ENCODE data around the gene TAF4. TPM values are rescaled to one million over a fixed set of nuclear protein-coding genes. Genes with fewer than 3 reads are reported as not detected.

TAF4 gene
- total RNA-seq, 4 donors from 2014 or later: 12.0 to 19.9 (median 16.2) TPM

- Histone ChIP-seq H3K4me3 (no peak overlapping the region), H3K4me1 (no peaks in the 10 kb centered on the region), H3K9me3 (no peaks in the 10 kb centered on the region), H3K36me3 (no peaks in the 10 kb centered on the region), H3K27me3 (peaks cover 0 to 42% (median 0%) of the 10 kb centered on the region in 4 donors), H3K27ac (replicated peaks in 1 of 4) (no peak overlapping the region)
- no peak for TF ChIP-seq CTCF (IDR thresholded peaks at IDR 0.05)
- no peak for TF ChIP-seq POLR2AphosphoS5 (IDR thresholded peaks at IDR 0.05)
- TF ChIP-seq EP300 (IDR thresholded peaks at IDR 0.05): no peak
- no peak for TF ChIP-seq POLR2A (IDR thresholded peaks at IDR 0.05; ENCODE audit: low read depth)
- 88% methylated on average over 34 of the region's 38 CpGs for WGBS
- no peak for DNase-seq (ENCODE audit: extremely low spot score)
- intact Hi-C loops (cut with DNase I): no loop called here
These were observed 132.8 kb downstream of the TAF4 start for GRCh38 chr20:61932711-61933480.

- DNase-seq (ENCODE audit: extremely low spot score): no peak
- no peaks in the 10 kb centered on the region for H3K9me3 ChIP-seq
- intact Hi-C loops (cut with DNase I): no loop called here
These were observed 133.5 kb downstream of the TAF4 start for GRCh38 chr20:61932199-61932592.

GRCh38 chr20:61931476-61932198, 134.0 kb downstream of the TAF4 start:
- intact Hi-C loops (cut with DNase I): no loop called here

More at GRCh38 chr20:61932199-61932592, 133.5 kb downstream of the TAF4 start:
- Histone ChIP-seq H3K27ac (replicated peaks in 1 of 4) (no peak overlapping the region), H3K36me3 (no peaks in the 10 kb centered on the region), H3K27me3 (peaks cover 0 to 35% (median 0%) of the 10 kb centered on the region in 4 donors), H3K4me3 (no peak overlapping the region), H3K4me1 (no peaks in the 10 kb centered on the region)
- no peak for TF ChIP-seq EP300 (IDR thresholded peaks at IDR 0.05)
- WGBS: 86% methylated on average over 9 of the region's 9 CpGs

GRCh38 chr20:61930776-61931475, 134.8 kb downstream of the TAF4 start:
- WGBS: 72% methylated on average over 12 of the region's 28 CpGs
- no peak for TF ChIP-seq POLR2A (IDR thresholded peaks at IDR 0.05; ENCODE audit: low read depth)
- no peak for TF ChIP-seq POLR2AphosphoS5 (IDR thresholded peaks at IDR 0.05)
- no peak for DNase-seq (ENCODE audit: extremely low spot score)
- no peak overlapping the region for H3K27ac ChIP-seq (replicated peaks in 1 of 4)
- no peaks in the 10 kb centered on the region for H3K4me1 ChIP-seq
- peaks cover 0 to 26% (median 0%) of the 10 kb centered on the region in 4 donors for H3K27me3 ChIP-seq
- H3K36me3 ChIP-seq: no peaks in the 10 kb centered on the region
- no peak overlapping the region for H3K4me3 ChIP-seq
- intact Hi-C loops (cut with DNase I): no loop called here
- no peaks in the 10 kb centered on the region for H3K9me3 ChIP-seq

More at GRCh38 chr20:61931476-61932198, 134.0 kb downstream of the TAF4 start:
- Histone ChIP-seq H3K4me3 (no peak overlapping the region), H3K9me3 (no peaks in the 10 kb centered on the region), H3K27me3 (peaks cover 0 to 30% (median 0%) of the 10 kb centered on the region in 4 donors), H3K36me3 (no peaks in the 10 kb centered on the region), H3K27ac (replicated peaks in 1 of 4) (no peak overlapping the region), H3K4me1 (no peaks in the 10 kb centered on the region)
- 85% methylated on average over 12 of the region's 14 CpGs for WGBS
- no peak for DNase-seq (ENCODE audit: extremely low spot score)
- TF ChIP-seq EP300 (IDR thresholded peaks at IDR 0.05) (no peak), POLR2AphosphoS5 (IDR thresholded peaks at IDR 0.05) (no peak), POLR2A (IDR thresholded peaks at IDR 0.05; ENCODE audit: low read depth) (no peak), CTCF (IDR thresholded peaks at IDR 0.05) (no peak)

GRCh38 chr20:61929971-61930666, 135.6 kb downstream of the TAF4 start:
- no peaks in the 10 kb centered on the region for H3K4me1 ChIP-seq
- H3K9me3 ChIP-seq: no peaks in the 10 kb centered on the region
- H3K36me3 ChIP-seq: no peaks in the 10 kb centered on the region
- TF ChIP-seq CTCF (IDR thresholded peaks at IDR 0.05): no peak
- TF ChIP-seq POLR2A (IDR thresholded peaks at IDR 0.05; ENCODE audit: low read depth): no peak
- no peak for TF ChIP-seq EP300 (IDR thresholded peaks at IDR 0.05)
- no peak for TF ChIP-seq POLR2AphosphoS5 (IDR thresholded peaks at IDR 0.05)
- H3K27me3 ChIP-seq: peaks cover 0 to 20% (median 0%) of the 10 kb centered on the region in 4 donors
- no peak overlapping the region for H3K27ac ChIP-seq (replicated peaks in 1 of 4)
- no peak overlapping the region for H3K4me3 ChIP-seq
- WGBS: 100% methylated on average over 3 of the region's 12 CpGs
- intact Hi-C loops (cut with DNase I): no loop called here
- no peak for DNase-seq (ENCODE audit: extremely low spot score)
